B cell (primary cell): Measurements from ENCODE around the gene STX11. TPM values are rescaled to one million over a fixed set of nuclear protein-coding genes. Genes with fewer than 3 reads are reported as not detected.

Experiments
- ATAC-seq: fragments of 200-7000 bp; cut with Tn5 transposase; one replicate; pipeline ENCODE4 v1.10.0; 2021; ENCODE audit warnings: low read depth, mild to moderate bottlenecking, moderate number of reproducible peaks, moderate library complexity
- CTCF ChIA-PET: fragments of 350-600 bp; sonication (Branson Sonifier 250); formaldehyde crosslinking; loops from one replicate; lab custom pipeline; 2021; ENCODE audit warnings: antibody characterized with exemption, inconsistent platforms; lab: Charles Lee
- POLR2A ChIA-PET: fragments of 350-600 bp; sonication (Branson Sonifier 250); formaldehyde crosslinking; loops from one replicate; lab custom pipeline; 2021; ENCODE audit warnings: antibody characterized with exemption; lab: Charles Lee
- DNase-seq: peaks from one replicate; pipeline ENCODE4 v3.0.0; 2013
- H2AFZ ChIP-seq: 2 replicates; pipeline ENCODE4 v1.6.1; 2012; ENCODE audit warnings: mild to moderate bottlenecking, low read depth, low read length; ENCODE audit not compliant: insufficient read depth, poor library complexity, severe bottlenecking
- H3K27ac ChIP-seq, 2 donors: 1 replicate in 1 of 2; 2 replicates in 1 of 2; pipeline ENCODE4 v1.5.1; 2012 to 2013; ENCODE audit warnings: low read length in 2 of 2, mild to moderate bottlenecking in 2 of 2, moderate library complexity in 1 of 2
- H3K27me3 ChIP-seq, 4 experiments: fragments of 200-600 bp in 1 of 4; sonication (generic) in 1 of 4; replicated peaks in 1 of 4; 1 replicate in 2 of 4; 2 replicates in 2 of 4; pipeline versions ENCODE4 v1.6.1 to v1.7.0; 2013 to 2016; ENCODE audit warnings: low read length in 3 of 4, mild to moderate bottlenecking in 2 of 4, mixed read lengths in 1 of 4, moderate library complexity in 1 of 4; ENCODE audit not compliant: insufficient read depth in 4 of 4, control insufficient read depth in 3 of 4; ENCODE audit errors: control extremely low read depth in 1 of 4
- H3K36me3 ChIP-seq, 2 experiments: replicated peaks in 1 of 2; 1 replicate in 1 of 2; 2 replicates in 1 of 2; pipeline versions ENCODE4 v1.6.1 to v1.7.1; 2013; ENCODE audit warnings: low read length in 1 of 2; ENCODE audit not compliant: insufficient read depth in 2 of 2, control insufficient read depth in 1 of 2; ENCODE audit errors: control extremely low read depth in 1 of 2, extremely low read depth in 1 of 2
- H3K4me1 ChIP-seq, 2 donors: fragments of 200-600 bp in 1 of 2; sonication (generic) in 1 of 2; 1 replicate in 1 of 2; 2 replicates in 1 of 2; pipeline versions ENCODE4 v1.5.1 to v1.6.1; 2013 to 2017; ENCODE audit warnings: low read length in 2 of 2; ENCODE audit not compliant: control insufficient read depth in 2 of 2, insufficient read depth in 2 of 2
- H3K4me2 ChIP-seq: replicated peaks from 2 replicates; pipeline ENCODE3; 2012; ENCODE audit warnings: mild to moderate bottlenecking, low read depth, low read length; ENCODE audit not compliant: poor library complexity, severe bottlenecking
- H3K4me3 ChIP-seq, 5 experiments: fragments of 200-600 bp in 1 of 5; sonication (generic) in 1 of 5; 1 replicate in 3 of 5; 2 replicates in 2 of 5; pipeline versions ENCODE4 v1.5.1 to v1.7.0; 2011 to 2016; ENCODE audit warnings: low read length in 4 of 5, mild to moderate bottlenecking in 4 of 5, low read depth in 2 of 5, control low read depth in 1 of 5, moderate library complexity in 1 of 5; ENCODE audit not compliant: insufficient read depth in 1 of 5; ENCODE audit errors: control extremely low read depth in 1 of 5, extremely low read depth in 1 of 5
- H3K79me2 ChIP-seq: fragments of 200-600 bp; sonication (generic); one replicate; pipeline ENCODE4 v1.6.0; 2016; ENCODE audit warnings: low read length; ENCODE audit not compliant: control insufficient read depth, insufficient read depth
- H3K9ac ChIP-seq: fragments of 200-600 bp; sonication (generic); 2 replicates; pipeline ENCODE4 v1.6.1; 2017; ENCODE audit warnings: mild to moderate bottlenecking, low read length, moderate library complexity
- H3K9me3 ChIP-seq, 3 donors: one replicate each; pipeline versions ENCODE4 v1.6.1 to v1.7.1; 2013; ENCODE audit warnings: low read length in 2 of 3; ENCODE audit not compliant: control insufficient read depth in 2 of 3, insufficient read depth in 1 of 3; ENCODE audit errors: control extremely low read depth in 1 of 3
- H4K20me1 ChIP-seq: 2 replicates; pipeline ENCODE4 v1.6.0; 2012; ENCODE audit warnings: mild to moderate bottlenecking, low read length; ENCODE audit not compliant: insufficient read depth, control insufficient read depth, poor library complexity, severe bottlenecking
- H3K27ac Mint-ChIP-seq: one replicate; pipeline ENCODE4 v1.8.0; 2021; ENCODE audit warnings: mixed read lengths
- H3K27me3 Mint-ChIP-seq: one replicate; pipeline ENCODE4 v1.8.0; 2021; ENCODE audit warnings: mixed read lengths
- H3K4me1 Mint-ChIP-seq: one replicate; pipeline ENCODE4 v1.8.0; 2021; ENCODE audit warnings: mixed read lengths
- H3K4me3 Mint-ChIP-seq: one replicate; pipeline ENCODE4 v1.8.0; 2021; ENCODE audit warnings: mixed read lengths
- H3K9me3 Mint-ChIP-seq: one replicate; pipeline ENCODE4 v1.8.0; 2022; ENCODE audit warnings: mixed read lengths; ENCODE audit not compliant: insufficient read depth
- EZH2 ChIP-seq: IDR thresholded peaks from 2 replicates; pipeline ENCODE4 v1.6.1; 2012; ENCODE audit warnings: borderline replicate concordance, low read depth, mild to moderate bottlenecking, moderate library complexity, low read length; ENCODE audit not compliant: insufficient read depth, poor library complexity, severe bottlenecking
- WGBS: methylation state at CpG from one replicate; pipeline ENCODE4 v1.1.5; 2013; ENCODE audit warnings: missing lambda C conversion rate; ENCODE audit not compliant: insufficient coverage; 5-methylcytosine and 5-hydroxymethylcytosine counted together
- intact Hi-C: fragments of 100-400 bp; cut with micrococcal nuclease; formaldehyde crosslinking; loops from one replicate; pipeline ENCODE4 v1.10.0; 2022
- polyA plus RNA-seq: library from polyadenylated mRNA; depleted of rRNA; stranded (reverse); fragments of >200 nt; gene quantifications from 2 replicates; pipeline ENCODE4 v1.2.3, GENCODE V29; 2012
- total RNA-seq, 2 donors: library from RNA; stranded (reverse); fragments of 120-200 nt in 1 of 2; gene quantifications; 1 replicate in 1 of 2; 2 replicates in 1 of 2; pipeline versions ENCODE4 v1.2.3 to v1.2.4, GENCODE V29; 2013 to 2022
- TF ChIP-seq, protein P1 (sequence below): fragments of 200-600 bp; IDR thresholded peaks from one replicate; pipeline ENCODE4 v1.8.0; 2022; ENCODE audit warnings: antibody characterized with exemption, mild to moderate bottlenecking

The STX11 gene
- total and polyA plus RNA-seq, 2 donors (not counting 1 experiment from before 2014, with no cell fraction given): 10.3 to 14.6 TPM

DNA sequence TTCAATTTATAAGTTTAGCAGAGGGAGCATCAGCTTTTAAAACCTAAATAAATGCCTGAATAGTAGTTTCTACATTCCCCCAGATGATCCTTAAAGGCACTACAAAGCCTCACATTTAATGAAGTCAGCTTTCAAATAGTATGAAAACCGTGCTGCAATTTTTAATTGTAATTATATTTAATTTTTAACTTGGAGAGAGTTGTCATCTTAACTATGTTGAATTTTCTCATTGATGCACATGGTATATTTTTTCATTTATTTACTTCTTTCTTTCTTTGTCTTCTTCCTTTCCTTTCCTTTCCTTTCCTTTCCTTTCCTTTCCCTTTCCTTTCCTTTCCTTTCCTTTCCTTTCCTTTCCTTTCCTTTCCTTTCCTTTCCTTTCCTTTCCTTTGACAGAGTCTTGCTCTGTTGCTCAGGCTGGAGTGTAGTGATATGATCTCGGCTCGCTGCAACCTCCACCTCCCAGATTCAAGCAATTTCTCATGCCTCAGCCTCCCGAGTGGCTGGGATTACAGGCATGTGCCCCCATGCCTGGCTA is 47.2 kb upstream of the STX11 start:
- intact Hi-C loops: loop anchor here (10.0 kb wide), 1 partner anchor 1112 kb away; no protein-coding TSS in a partner anchor
- POLR2A ChIA-PET: no interaction called here
- H3K4me3 Mint-ChIP-seq: no peak overlapping the region
- H4K20me1 ChIP-seq: no peaks in the 10 kb centered on the region
- no peak overlapping the region for H3K9ac ChIP-seq
- no peaks in the 10 kb centered on the region for H3K9me3 ChIP-seq
- ATAC-seq: no peak
- H3K79me2 ChIP-seq: no peaks in the 10 kb centered on the region
- H3K4me2 ChIP-seq: no peak overlapping the region
- WGBS: no CpG with 5 or more reads among the region's 4 CpGs
- TF ChIP-seq, protein P1, sequence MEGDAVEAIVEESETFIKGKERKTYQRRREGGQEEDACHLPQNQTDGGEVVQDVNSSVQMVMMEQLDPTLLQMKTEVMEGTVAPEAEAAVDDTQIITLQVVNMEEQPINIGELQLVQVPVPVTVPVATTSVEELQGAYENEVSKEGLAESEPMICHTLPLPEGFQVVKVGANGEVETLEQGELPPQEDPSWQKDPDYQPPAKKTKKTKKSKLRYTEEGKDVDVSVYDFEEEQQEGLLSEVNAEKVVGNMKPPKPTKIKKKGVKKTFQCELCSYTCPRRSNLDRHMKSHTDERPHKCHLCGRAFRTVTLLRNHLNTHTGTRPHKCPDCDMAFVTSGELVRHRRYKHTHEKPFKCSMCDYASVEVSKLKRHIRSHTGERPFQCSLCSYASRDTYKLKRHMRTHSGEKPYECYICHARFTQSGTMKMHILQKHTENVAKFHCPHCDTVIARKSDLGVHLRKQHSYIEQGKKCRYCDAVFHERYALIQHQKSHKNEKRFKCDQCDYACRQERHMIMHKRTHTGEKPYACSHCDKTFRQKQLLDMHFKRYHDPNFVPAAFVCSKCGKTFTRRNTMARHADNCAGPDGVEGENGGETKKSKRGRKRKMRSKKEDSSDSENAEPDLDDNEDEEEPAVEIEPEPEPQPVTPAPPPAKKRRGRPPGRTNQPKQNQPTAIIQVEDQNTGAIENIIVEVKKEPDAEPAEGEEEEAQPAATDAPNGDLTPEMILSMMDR: no peak
- TF ChIP-seq EZH2: no peak
- no peak for DNase-seq
- CTCF ChIA-PET: interaction anchor here (0.7 to 3.0 kb wide), 8 partner anchors 11 to 546 kb away, joined by 3 to 18 read pairs (median 3); no protein-coding TSS in a partner anchor
- H3K27ac Mint-ChIP-seq: no peak overlapping the region
- no peaks in the 10 kb centered on the region for H3K4me1 Mint-ChIP-seq
- no peaks in the 10 kb centered on the region for H3K4me1 ChIP-seq
- no peaks in the 10 kb centered on the region for H3K27me3 Mint-ChIP-seq
- H3K27me3 ChIP-seq: no peaks in the 10 kb centered on the region
- H3K4me3 ChIP-seq: no peak overlapping the region
- H2AFZ ChIP-seq: no peak overlapping the region
- no peaks in the 10 kb centered on the region for H3K9me3 Mint-ChIP-seq
- no peaks in the 10 kb centered on the region for H3K36me3 ChIP-seq
- no peak overlapping the region for H3K27ac ChIP-seq

DNA sequence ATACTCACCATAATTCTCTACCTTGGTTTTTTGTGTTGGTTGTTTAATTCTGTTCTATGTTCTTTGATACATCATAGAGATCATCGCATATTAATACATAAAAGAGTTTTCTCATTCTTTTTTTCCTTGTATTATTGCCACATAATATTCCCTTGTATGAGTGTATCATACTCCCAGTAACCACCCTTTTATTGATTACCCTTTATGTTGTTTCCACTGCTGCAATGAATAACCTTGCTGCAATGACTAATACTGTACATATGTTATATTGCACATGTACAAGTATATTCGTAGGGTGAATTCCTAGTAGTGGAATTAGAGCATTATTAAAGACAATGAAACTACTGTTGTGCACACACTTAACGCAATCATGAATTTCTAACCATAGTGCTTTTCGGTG is 45.8 kb upstream of the STX11 start:
- ChIA-PET CTCF (interaction anchor here (0.8 to 5.4 kb wide), 16 partner anchors 9 to 386 kb away, joined by 3 to 98 read pairs (median 6); partner anchors contain the start of gene SF3B5), POLR2A (no interaction called here)
- intact Hi-C loops: loop anchor here (2.0 to 10.0 kb wide), 3 partner anchors 46 to 1110 kb away; partner anchors contain the start of gene STX11

More for the DNA sequence above, 45.8 kb upstream of the STX11 start:
- Histone ChIP-seq H3K4me1 (no peaks in the 10 kb centered on the region), H3K79me2 (no peaks in the 10 kb centered on the region), H2AFZ (no peak overlapping the region), H3K36me3 (no peaks in the 10 kb centered on the region), H3K27me3 (no peaks in the 10 kb centered on the region), H4K20me1 (no peaks in the 10 kb centered on the region), H3K4me3 (no peak overlapping the region), H3K4me2 (no peak overlapping the region), H3K9me3 (no peaks in the 10 kb centered on the region), H3K9ac (no peak overlapping the region), H3K27ac (no peak overlapping the region)
- Mint-ChIP-seq H3K9me3 (no peaks in the 10 kb centered on the region), H3K27ac (no peak overlapping the region), H3K27me3 (no peaks in the 10 kb centered on the region), H3K4me1 (no peaks in the 10 kb centered on the region), H3K4me3 (no peak overlapping the region)
- DNase-seq (no peak), ATAC-seq (no peak)
- TF ChIP-seq, protein P1: no peak
- TF ChIP-seq EZH2: no peak
- no CpG with 5 or more reads among the region's 4 CpGs for WGBS
